Gastrocnemius medialis (tissue), 4 donors: ENCODE measurements around the gene EVI2A.

Experiments used
- CTCF ChIP-seq, 5 experiments: fragments of 450-650 bp in 3 of 5; fragments of 200-600 bp in 2 of 5; sonication (generic) in 2 of 5; IDR thresholded peaks in 4 of 5; conservative IDR thresholded peaks in 1 of 5; 1 replicate in 4 of 5; 2 replicates in 1 of 5; pipeline ENCODE4 v1.5.1; 2016 to 2019; ENCODE audit warnings: antibody characterized with exemption in 5 of 5, mild to moderate bottlenecking in 3 of 5, moderate library complexity in 3 of 5
- POLR2A ChIP-seq, 2 donors: fragments of 450-650 bp; IDR thresholded peaks; one replicate each; pipeline ENCODE4 v1.6.1; 2017; ENCODE audit warnings: antibody characterized with exemption in 2 of 2, mild to moderate bottlenecking in 2 of 2, moderate library complexity in 2 of 2

- TF ChIP-seq CTCF (IDR thresholded peaks at IDR 0.05 in 4 of 5, conservative IDR thresholded peaks at IDR 0.05 in 1 of 5) = no peak
- no peak for TF ChIP-seq POLR2A (IDR thresholded peaks at IDR 0.05)
Measured at GRCh38 chr17:31321481-31321880, at the start of gene EVI2A.
